K562 (cell line): ENCODE measurements around the gene TM4SF4. TPM values are rescaled to one million over a fixed set of nuclear protein-coding genes. Genes with fewer than 3 reads are reported as not detected.
A peak's percentile ranks its signal among the peaks of the same experiment; 100 is the strongest.

Experiments used
- ATAC-seq: fragments of 200-7000 bp; cut with Tn5 transposase; 3 replicates; pipeline ENCODE4 v1.9.1; 2020; ENCODE audit warnings: moderate library complexity
- BruUV-seq: library from RNA; stranded (reverse); fragments of 400-500 nt; replicated peaks from 2 replicates; lab custom pipeline; 2021; lab: Mats Ljungman, UMichigan
- CTCF ChIA-PET: fragments of 300-600 bp; formaldehyde crosslinking; extraction: SDS; loops from one replicate; lab custom pipeline; 2021; ENCODE audit warnings: low intra/inter-chr PET ratio; lab: Yijun Ruan, JAX
- POLR2A ChIA-PET: fragments of 300-600, 350-650 bp; sonication (Branson Sonifier 250); formaldehyde crosslinking; extraction: SDS; loops from one replicate; lab custom pipeline; 2021; ENCODE audit warnings: antibody characterized with exemption, inconsistent platforms; lab: Yijun Ruan, JAX
- DNase-seq, 4 experiments: peaks; one replicate each; pipeline versions ENCODE4 v3.0.0 to v3.0.0-alpha.2; 2011 to 2018; ENCODE audit warnings: low spot score in 3 of 4, mixed read lengths in 3 of 4; ENCODE audit errors: extremely low read depth in 1 of 4
- FAIRE-seq: peaks from 2 replicates; lab custom pipeline; 2011; peaks lifted over from hg19 to GRCh38; lab: Jason Lieb, UNC
- H2AFZ ChIP-seq: 2 replicates; pipeline ENCODE4 v1.6.0; 2011; ENCODE audit warnings: low read depth, low read length, control low read depth, inconsistent platforms
- H3K27ac ChIP-seq: fragments of 200-600 bp; 3 replicates; pipeline ENCODE4 v1.8.0; 2011; ENCODE audit warnings: low read depth, mild to moderate bottlenecking, control low read depth, inconsistent platforms, low read length, moderate library complexity, mixed read lengths; ENCODE audit errors: extremely low read depth
- H3K27me3 ChIP-seq, 2 experiments: fragments of 300-600 bp in 1 of 2; 2 replicates in 1 of 2; 3 replicates in 1 of 2; pipeline versions ENCODE4 v1.6.0 to v1.8.0; 2011; ENCODE audit warnings: inconsistent platforms in 2 of 2, low read length in 2 of 2, mild to moderate bottlenecking in 1 of 2, mixed read lengths in 1 of 2, moderate library complexity in 1 of 2; ENCODE audit not compliant: control insufficient read depth in 2 of 2, insufficient read depth in 2 of 2
- H3K36me3 ChIP-seq: fragments of 300-600 bp; 3 replicates; pipeline ENCODE4 v1.8.0; 2011; ENCODE audit warnings: mild to moderate bottlenecking, low read length, inconsistent platforms; ENCODE audit not compliant: control insufficient read depth, insufficient read depth
- H3K4me1 ChIP-seq, 2 experiments: fragments of 200-600 bp in 1 of 2; replicated peaks in 1 of 2; 2 replicates in 1 of 2; 3 replicates in 1 of 2; pipeline versions ENCODE4 v1.5.1 to v1.8.0; 2011; ENCODE audit warnings: inconsistent platforms in 2 of 2, low read length in 2 of 2, mild to moderate bottlenecking in 1 of 2, mixed read lengths in 1 of 2, moderate library complexity in 1 of 2; ENCODE audit not compliant: control insufficient read depth in 2 of 2, insufficient read depth in 2 of 2
- H3K4me2 ChIP-seq: 2 replicates; pipeline ENCODE4 v1.6.1; 2011; ENCODE audit warnings: low read length, control low read depth, inconsistent platforms, mixed read lengths; ENCODE audit not compliant: insufficient read depth
- H3K4me3 ChIP-seq: fragments of 200-600 bp; sonication (generic), shearing (Covaris generic); 2 replicates; pipeline ENCODE4 v1.5.1; 2016; ENCODE audit warnings: control low read depth, inconsistent platforms
- H3K79me2 ChIP-seq: fragments of 200-600 bp; 3 replicates; pipeline ENCODE4 v1.8.0; 2011; ENCODE audit warnings: low read length, inconsistent platforms; ENCODE audit not compliant: control insufficient read depth, insufficient read depth
- H3K9ac ChIP-seq, 2 experiments: 2 replicates each; pipeline versions ENCODE4 v1.6.0 to v1.6.1; 2011; ENCODE audit warnings: low read depth in 2 of 2, low read length in 2 of 2, control low read depth in 1 of 2, inconsistent platforms in 1 of 2, mild to moderate bottlenecking in 1 of 2, mixed read lengths in 1 of 2; ENCODE audit not compliant: insufficient read depth in 1 of 2
- H3K9me1 ChIP-seq: one replicate; pipeline ENCODE4 v1.6.0; 2011; ENCODE audit warnings: inconsistent platforms, mild to moderate bottlenecking, low read length, moderate library complexity; ENCODE audit not compliant: control insufficient read depth, insufficient read depth
- H3K9me3 ChIP-seq: replicated peaks from 2 replicates; pipeline ENCODE4 v1.5.1; 2011; ENCODE audit warnings: low read depth, low read length, inconsistent platforms; ENCODE audit not compliant: control insufficient read depth, insufficient read depth
- H4K20me1 ChIP-seq: replicated peaks from 2 replicates; pipeline ENCODE4 v1.6.1; 2011; ENCODE audit warnings: low read length, inconsistent platforms, mixed read lengths; ENCODE audit not compliant: control insufficient read depth, insufficient read depth
- CBX5 ChIP-seq: IDR thresholded peaks from 2 replicates; pipeline ENCODE4 v1.6.1; 2014; ENCODE audit warnings: low read depth, borderline replicate concordance
- MGA ChIP-seq: fragments of 450-650 bp; IDR thresholded peaks from 2 replicates; pipeline ENCODE4 v1.6.1; 2016; ENCODE audit warnings: mild to moderate bottlenecking, moderate library complexity
- TRIM28 ChIP-seq: fragments of 450-650 bp; IDR thresholded peaks from 2 replicates; pipeline ENCODE4 v1.6.1; 2017
- ZFPM2 ChIP-seq: fragments of 250-450 bp; sonication (Bioruptor Pico); IDR thresholded peaks from 2 replicates; pipeline ENCODE4 v1.5.1; 2022; ENCODE audit warnings: mild to moderate bottlenecking
- WGBS: fragments of 100-300 bp; shearing (Covaris generic); methylation state at CpG from one replicate; pipeline ENCODE4 v1.1.6; 2016; ENCODE audit warnings: low coverage, mixed read lengths; ENCODE audit not compliant: insufficient coverage; ENCODE audit errors: missing lambda C conversion rate; 5-methylcytosine and 5-hydroxymethylcytosine counted together
- in situ Hi-C: fragments of 300-500 bp; cut with MboI; formaldehyde crosslinking; loops from 4 replicates; pipeline ENCODE4 v1.15.0; 2018; ENCODE audit warnings: inconsistent platforms, mixed read lengths
- intact Hi-C: fragments of 100-400 bp; cut with micrococcal nuclease; formaldehyde crosslinking; loops from 2 replicates; pipeline ENCODE4 v1.14.2; 2022
- polyA plus RNA-seq, 8 experiments: library from polyadenylated mRNA; depleted of rRNA in 4 of 8; stranded (reverse) in 5 of 8; unstranded in 3 of 8; fragments of >200 nt; fragmentation: Nextera tagmentation in 2 of 8; fragmentation: Illumina TruSeq in 1 of 8; extraction: Ambion mirVana in 2 of 8; extraction: Trizol in 1 of 8; gene quantifications; 2 replicates each; pipeline versions ENCODE4 v1.2.1 to v1.2.3, GENCODE V29; 2011 to 2014; ENCODE audit warnings: inconsistent platforms in 1 of 8, missing spikeins in 1 of 8
- total RNA-seq, 7 experiments: library from RNA; depleted of rRNA in 6 of 7; stranded (reverse); fragments of >200 nt in 6 of 7; fragmentation: Illumina TruSeq in 2 of 7; extraction: Trizol in 2 of 7; gene quantifications; 2 replicates each; pipeline versions ENCODE4 v1.2.1 to v1.2.3, GENCODE V29; 2011 to 2021; ENCODE audit warnings: low replicate concordance in 1 of 7

Gene TM4SF4
- total and polyA plus RNA-seq, 9 of the 15 experiments (the other 6 are each of a cell fraction or from before 2014, with no cell fraction given) = 0.31 TPM; not detected in 8

DNA sequence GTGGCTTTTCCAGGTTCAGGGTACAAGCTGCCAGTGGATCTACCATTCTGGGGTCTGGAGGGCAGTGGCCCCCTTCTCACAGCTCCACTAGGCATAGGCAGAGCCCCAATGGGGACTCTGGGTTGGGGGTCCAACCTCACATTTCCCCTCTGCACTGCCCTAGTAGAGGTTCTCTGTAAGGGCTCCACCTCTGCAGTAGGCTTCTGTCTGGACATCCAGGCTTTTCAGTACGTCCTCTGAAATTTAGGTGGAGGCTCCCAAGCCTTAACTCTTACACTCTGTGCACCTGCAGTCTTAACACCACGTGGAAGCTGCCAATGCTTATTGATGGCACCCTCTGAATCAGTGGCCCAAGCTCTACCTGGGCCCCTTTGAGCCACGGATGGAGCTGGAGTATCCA is 22.5 kb upstream of the TM4SF4 start:
- ChIA-PET POLR2A (no interaction called here), CTCF (no interaction called here)
- in situ Hi-C loops = no loop called here
- intact Hi-C loops = no loop called here
- no TSS peak for BruUV-seq
- ATAC-seq = no peak
- no peak for DNase-seq
- Histone ChIP-seq H3K4me1 (no peaks in the 10 kb centered on the region), H3K36me3 (no peaks in the 10 kb centered on the region), H3K9me1 (no peaks in the 10 kb centered on the region), H3K79me2 (no peaks in the 10 kb centered on the region), H3K4me3 (no peak overlapping the region), H3K4me2 (no peak overlapping the region), H2AFZ (no peak overlapping the region), H3K9me3 (no peaks in the 10 kb centered on the region; the same call in 1 of the 2 replicates), H4K20me1 (no peaks in the 10 kb centered on the region), H3K27me3 (no peaks in the 10 kb centered on the region), H3K9ac (no peak overlapping the region), H3K27ac (no peak overlapping the region)
- WGBS = 0% methylated on average over 3 of the region's 3 CpGs
- TF ChIP-seq ZFPM2 (no peak), CBX5 (0 out of 2 replicates have a peak, but pooled peaks have one; percentile 36), TRIM28 (no peak)
- no peak for FAIRE-seq

DNA sequence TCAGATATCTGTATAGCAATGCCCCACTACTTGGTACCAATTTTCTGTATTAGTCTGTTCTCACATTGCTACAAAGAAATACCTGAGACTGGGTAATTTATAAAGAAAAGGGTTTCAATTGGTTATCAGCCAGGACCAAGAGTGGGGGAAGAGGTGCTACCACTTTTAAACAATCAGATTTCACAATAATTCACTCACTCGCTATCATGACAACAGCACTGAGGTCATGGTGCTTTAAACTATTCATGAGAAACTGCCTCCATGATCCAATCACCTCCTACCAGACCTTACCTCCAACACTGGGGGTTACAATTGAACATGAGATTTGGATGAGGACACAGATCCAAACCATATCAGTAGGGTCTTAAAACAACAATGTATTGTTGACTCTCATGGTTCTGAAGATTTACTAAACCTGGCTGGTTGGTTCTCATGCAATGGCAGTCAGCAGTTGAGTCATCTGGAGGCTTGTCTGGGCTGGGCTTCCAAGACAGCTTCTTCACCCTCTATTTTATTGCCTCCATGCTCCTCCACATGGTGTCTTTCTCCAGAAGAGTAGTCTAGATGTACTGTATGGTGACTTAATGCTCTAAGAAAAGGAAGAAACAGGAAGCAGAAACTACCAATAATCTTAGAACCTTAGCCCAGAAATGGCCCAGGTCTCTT is 21.2 kb upstream of the TM4SF4 start:
- H3K79me2 ChIP-seq = no peaks in the 10 kb centered on the region
- intact Hi-C loops = no loop called here
- BruUV-seq = no TSS peak
- no peaks in the 10 kb centered on the region for H3K4me1 ChIP-seq
- no peaks in the 10 kb centered on the region for H4K20me1 ChIP-seq
- no peak overlapping the region for H3K27ac ChIP-seq
- H2AFZ ChIP-seq = no peak overlapping the region
- H3K4me2 ChIP-seq = no peak overlapping the region
- in situ Hi-C loops = no loop called here
- no peak for FAIRE-seq
- no peak for DNase-seq
- POLR2A ChIA-PET = no interaction called here
- CTCF ChIA-PET = no interaction called here
- no peak for ATAC-seq
- H3K9ac ChIP-seq = no peak overlapping the region
- H3K9me1 ChIP-seq = no peaks in the 10 kb centered on the region
- H3K36me3 ChIP-seq = no peaks in the 10 kb centered on the region
- H3K4me3 ChIP-seq = no peak overlapping the region
- 0% methylated on average over 1 of the region's 1 CpG for WGBS
- H3K9me3 ChIP-seq = no peaks in the 10 kb centered on the region; the same call in 1 of the 2 replicates
- no peaks in the 10 kb centered on the region for H3K27me3 ChIP-seq
- no peak for TF ChIP-seq MGA
